Measurements from ENCODE around the gene RPL29.

The RPL29 gene

GRCh38 chr3:51987568-51987967 lies 8.1 kb downstream of the RPL29 start:
- DNase-seq (ENCODE audit: low read depth), result no peak
- H3K4me3 ChIP-seq (ENCODE audit: low read depth, low read length), result no peak overlapping the region
- no peak for TF ChIP-seq CTCF (IDR thresholded peaks at IDR 0.05; ENCODE audit: insufficient read depth, low read depth, low read length, missing control alignments)

- TF ChIP-seq CTCF (IDR thresholded peaks at IDR 0.05; ENCODE audit: insufficient read depth, low read depth, low read length, missing control alignments), result no peak
- no peak for DNase-seq (ENCODE audit: low read depth)
- no peak overlapping the region for H3K4me3 ChIP-seq (ENCODE audit: low read depth, low read length)
These were observed 9.4 kb downstream of the RPL29 start for GRCh38 chr3:51986010-51986947.

GRCh38 chr3:51985063-51985462 lies 10.6 kb downstream of the RPL29 start:
- no peak for TF ChIP-seq CTCF (IDR thresholded peaks at IDR 0.05; ENCODE audit: insufficient read depth, low read depth, low read length, missing control alignments)
- H3K4me3 ChIP-seq (ENCODE audit: low read depth, low read length), result no peak overlapping the region
- DNase-seq (ENCODE audit: low read depth), result no peak

- no peak for DNase-seq (ENCODE audit: low read depth)
- H3K4me3 ChIP-seq (ENCODE audit: low read depth, low read length), result no peak overlapping the region
- no peak for TF ChIP-seq CTCF (IDR thresholded peaks at IDR 0.05; ENCODE audit: insufficient read depth, low read depth, low read length, missing control alignments)
These were observed 11.4 kb downstream of the RPL29 start for GRCh38 chr3:51984269-51984647.

- no peak for TF ChIP-seq CTCF (IDR thresholded peaks at IDR 0.05; ENCODE audit: insufficient read depth, low read depth, low read length, missing control alignments)
- DNase-seq (ENCODE audit: low read depth), result no peak
- peak overlapping the region; percentile 98 for H3K4me3 ChIP-seq (ENCODE audit: low read depth, low read length)
These were observed 12.0 kb downstream of the RPL29 start for GRCh38 chr3:51983578-51984268.

- peak within 1 kb of the TSS; percentile 98 for H3K4me3 ChIP-seq (ENCODE audit: low read depth, low read length)
- no peak for TF ChIP-seq CTCF (IDR thresholded peaks at IDR 0.05; ENCODE audit: insufficient read depth, low read depth, low read length, missing control alignments)
- peak; percentile 89 for DNase-seq (ENCODE audit: low read depth)
These were observed 12.7 kb downstream of the RPL29 start, which contains the start of gene ACY1 for GRCh38 chr3:51982838-51983577. ACY1 (plus strand) TSS chr3:51983535; CDS start chr3:51984065, 530 bp downstream.

Data from GM12865 (cell line).